Esophagus squamous epithelium (tissue), 4 donors: ENCODE data around the gene SEMA6A.

Experiments
- CTCF ChIP-seq, 6 experiments: fragments of 450-650 bp in 4 of 6; fragments of 200-600 bp in 2 of 6; sonication (generic) in 2 of 6; IDR thresholded peaks; one replicate each; pipeline ENCODE4 v1.5.1; 2016 to 2019; ENCODE audit warnings: antibody characterized with exemption in 6 of 6, mild to moderate bottlenecking in 4 of 6, moderate library complexity in 4 of 6
- POLR2A ChIP-seq, 4 donors: fragments of 450-650 bp; IDR thresholded peaks; one replicate each; pipeline ENCODE4 v1.6.1; 2017; ENCODE audit warnings: antibody characterized with exemption in 4 of 4, mild to moderate bottlenecking in 4 of 4, moderate library complexity in 3 of 4

DNA sequence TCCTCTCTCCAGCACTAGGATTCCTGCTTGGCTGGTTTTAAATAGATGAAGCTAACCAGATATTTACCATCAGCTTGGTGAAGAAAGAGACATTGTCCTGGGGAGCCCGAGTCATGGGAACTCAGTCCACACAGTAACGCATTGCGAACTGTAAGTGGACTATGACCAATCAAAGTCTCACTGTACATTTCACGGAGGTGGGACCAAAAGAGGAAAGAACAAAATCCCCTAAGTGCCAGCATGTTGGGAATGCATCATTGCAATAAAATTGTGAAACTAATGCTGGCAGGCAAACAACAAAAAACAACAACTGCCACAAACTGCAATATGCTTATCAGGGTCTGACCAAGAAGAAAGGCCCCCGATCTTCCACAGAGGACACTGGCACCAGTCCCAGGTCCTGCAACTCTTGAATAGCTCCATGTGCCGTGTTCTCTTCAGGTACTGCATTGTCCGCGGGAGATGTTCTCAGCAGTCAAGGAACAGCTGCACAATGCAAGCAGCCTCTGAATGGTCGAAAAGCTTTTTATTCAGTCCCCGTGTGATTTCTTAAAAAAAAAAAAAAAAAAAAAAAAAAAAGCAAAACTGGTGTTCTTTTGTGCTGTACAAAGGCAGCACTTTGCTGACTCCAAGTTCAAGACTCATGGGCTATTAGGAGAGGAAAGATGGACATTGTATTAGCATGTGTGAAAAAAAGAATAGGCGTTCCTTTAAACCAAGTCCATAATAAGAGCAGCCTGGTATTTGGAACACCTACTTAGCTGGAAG lies 38.1 kb downstream of the SEMA6A start:
- TF ChIP-seq CTCF (IDR thresholded peaks at IDR 0.05), result no peak
- no peak for TF ChIP-seq POLR2A (IDR thresholded peaks at IDR 0.05)
